HUES48 (cell line): ENCODE data around the gene PIH1D1.
A peak's percentile ranks its signal among the peaks of the same experiment; 100 is the strongest.

Experiments
- H3K27ac ChIP-seq: one replicate; pipeline ENCODE4 v1.7.0; 2013; ENCODE audit warnings: low read depth, low read length, inconsistent platforms
- H3K27me3 ChIP-seq: 2 replicates; pipeline ENCODE4 v1.6.1; 2013; ENCODE audit warnings: mild to moderate bottlenecking, low read length; ENCODE audit not compliant: control insufficient read depth, insufficient read depth
- H3K36me3 ChIP-seq: 2 replicates; pipeline ENCODE4 v1.6.1; 2013; ENCODE audit warnings: low read length; ENCODE audit not compliant: control insufficient read depth, insufficient read depth
- H3K4me1 ChIP-seq: 2 replicates; pipeline ENCODE4 v1.6.1; 2013; ENCODE audit warnings: mild to moderate bottlenecking, low read length; ENCODE audit not compliant: control insufficient read depth, insufficient read depth
- H3K4me3 ChIP-seq: 2 replicates; pipeline ENCODE4 v1.5.1; 2013; ENCODE audit warnings: mild to moderate bottlenecking, low read depth, low read length
- H3K9ac ChIP-seq: 2 replicates; pipeline ENCODE4 v1.6.1; 2013; ENCODE audit warnings: mild to moderate bottlenecking, low read depth, low read length, moderate library complexity
- H3K9me3 ChIP-seq: 2 replicates; pipeline ENCODE4 v1.6.1; 2013; ENCODE audit warnings: low read length; ENCODE audit not compliant: control insufficient read depth, insufficient read depth

Gene PIH1D1

DNA sequence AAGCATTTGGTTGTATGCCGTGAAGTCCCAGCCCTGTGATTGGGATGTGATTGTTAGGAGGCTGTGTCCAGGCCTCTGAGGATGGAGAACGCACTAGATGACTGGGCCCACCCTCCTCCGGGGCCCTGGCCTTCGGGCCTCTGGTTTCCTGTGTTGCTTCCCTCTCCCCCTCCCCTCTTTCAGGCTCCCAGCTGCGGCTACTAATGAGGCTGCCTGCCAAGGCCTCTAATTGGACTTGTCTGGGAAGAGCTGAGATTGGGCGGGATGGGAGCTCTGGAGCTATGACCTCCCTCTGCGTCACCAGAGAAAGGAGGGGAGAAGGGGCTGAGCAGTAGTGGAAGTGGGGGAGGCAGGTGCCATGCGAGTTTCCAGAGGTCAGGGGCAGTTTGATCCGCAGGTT lies 38.3 kb downstream of the PIH1D1 start:
- Histone ChIP-seq H3K4me3 (no peak overlapping the region), H3K4me1 (peaks cover 12% of the 10 kb centered on the region; the same call in 1 of the 2 replicates), H3K27ac (no peak overlapping the region), H3K36me3 (no peaks in the 10 kb centered on the region), H3K9ac (no peak overlapping the region), H3K9me3 (no peaks in the 10 kb centered on the region), H3K27me3 (no peaks in the 10 kb centered on the region)

- Histone ChIP-seq H3K4me1 (peaks cover 11% of the 10 kb centered on the region; the same call in 1 of the 2 replicates), H3K36me3 (no peaks in the 10 kb centered on the region), H3K27me3 (no peaks in the 10 kb centered on the region), H3K9ac (no peak overlapping the region), H3K27ac (no peak overlapping the region), H3K4me3 (no peak overlapping the region), H3K9me3 (no peaks in the 10 kb centered on the region)
These were observed 39.8 kb downstream of the PIH1D1 start for GRCh38 chr19:49411681-49412326.

DNA sequence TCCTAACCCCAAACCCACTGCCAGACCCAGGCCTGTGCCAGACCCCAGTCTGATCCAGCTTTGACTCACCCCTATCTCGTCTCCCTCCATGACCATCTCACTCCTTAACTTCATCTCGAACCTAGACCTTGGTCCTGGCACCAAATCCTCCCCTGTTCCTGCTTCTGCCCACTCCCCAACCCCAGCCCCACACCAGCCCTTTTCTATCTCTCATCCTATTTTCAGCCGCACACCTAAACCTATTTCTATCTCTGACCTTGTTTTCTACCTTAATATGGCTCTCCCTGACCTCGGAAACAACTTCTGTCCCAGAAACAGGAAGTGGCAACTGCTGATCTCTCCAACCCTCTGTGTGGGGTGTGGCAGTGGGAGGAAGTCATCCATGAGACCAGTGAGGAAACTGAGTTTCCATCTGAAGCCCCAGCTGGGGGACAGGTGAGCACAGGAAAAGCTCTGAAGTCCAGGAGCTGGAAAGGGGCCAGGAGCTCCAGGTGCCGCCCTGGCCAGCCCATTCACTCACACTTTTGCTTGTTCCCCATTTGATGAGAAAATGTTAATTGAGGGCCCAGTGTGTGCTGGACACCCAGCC lies 42.1 kb downstream of the PIH1D1 start:
- no peak overlapping the region for H3K9ac ChIP-seq
- H3K27ac ChIP-seq: no peak overlapping the region
- no peak overlapping the region for H3K4me3 ChIP-seq
- H3K4me1 ChIP-seq: peaks cover 1% of the 10 kb centered on the region
- H3K9me3 ChIP-seq: no peaks in the 10 kb centered on the region
- no peaks in the 10 kb centered on the region for H3K36me3 ChIP-seq
- H3K27me3 ChIP-seq: no peaks in the 10 kb centered on the region

DNA sequence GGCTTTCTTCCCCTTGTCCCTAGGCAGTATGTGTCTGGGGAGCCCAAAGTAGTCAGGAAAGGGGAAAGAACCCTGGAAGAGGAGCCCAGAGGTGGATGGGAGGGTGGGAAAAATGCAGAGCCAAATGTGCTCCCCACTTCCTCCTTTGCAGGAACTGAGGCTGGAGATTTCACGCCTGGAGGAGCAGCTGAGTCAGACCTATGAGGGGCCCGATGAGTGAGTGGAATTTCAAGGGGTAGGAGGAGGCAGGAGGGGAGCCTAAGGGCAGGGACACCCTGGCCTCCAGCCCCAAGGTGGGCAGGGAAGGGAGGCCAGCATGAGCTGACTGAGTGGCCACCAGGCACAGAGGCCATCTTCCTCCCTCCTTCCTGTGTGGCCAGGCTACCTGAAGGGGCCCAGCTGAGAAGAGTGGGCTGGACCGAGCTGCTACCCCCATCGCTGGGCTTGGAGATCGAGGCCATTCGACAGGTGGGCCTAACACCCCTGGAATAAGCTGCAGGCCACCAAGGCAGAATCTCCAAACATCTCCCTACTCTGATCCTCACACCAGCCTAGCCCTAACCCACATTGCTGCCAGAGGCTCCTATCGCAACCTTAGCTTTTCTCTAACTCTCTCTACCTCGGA lies 42.7 kb downstream of the PIH1D1 start:
- H3K27me3 ChIP-seq: no peaks in the 10 kb centered on the region
- H3K36me3 ChIP-seq: no peaks in the 10 kb centered on the region
- no peak overlapping the region for H3K4me3 ChIP-seq
- peaks cover 7% of the 10 kb centered on the region for H3K4me1 ChIP-seq
- no peaks in the 10 kb centered on the region for H3K9me3 ChIP-seq
- no peak overlapping the region for H3K27ac ChIP-seq
- no peak overlapping the region for H3K9ac ChIP-seq

- no peaks in the 10 kb centered on the region for H3K36me3 ChIP-seq
- peaks cover 14% of the 10 kb centered on the region for H3K4me1 ChIP-seq
- no peak overlapping the region for H3K9ac ChIP-seq
- H3K27me3 ChIP-seq: no peaks in the 10 kb centered on the region
- no peak overlapping the region for H3K27ac ChIP-seq
- no peak overlapping the region for H3K4me3 ChIP-seq
- H3K9me3 ChIP-seq: no peaks in the 10 kb centered on the region
These were observed 44.1 kb downstream of the PIH1D1 start for GRCh38 chr19:49407482-49408015.

DNA sequence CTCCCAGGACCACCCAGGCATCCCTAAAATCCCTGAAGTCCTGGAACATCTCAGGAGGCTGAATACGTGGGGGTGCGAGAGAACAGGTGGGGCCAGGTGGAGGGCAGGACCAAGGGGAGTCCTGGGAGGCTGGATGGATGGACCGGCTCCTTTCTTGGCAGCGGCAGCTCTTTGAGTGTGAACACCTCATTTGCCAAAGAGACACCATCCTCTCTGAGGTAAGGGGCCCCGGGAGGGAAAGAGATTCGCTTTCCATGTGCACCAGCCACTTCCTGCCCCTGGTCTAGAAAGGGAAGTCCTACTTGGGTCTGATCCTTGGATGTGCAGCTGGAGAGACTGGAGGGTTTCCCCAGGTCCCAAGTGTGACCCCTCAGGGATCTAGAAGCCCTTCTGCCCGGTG lies 44.5 kb downstream of the PIH1D1 start:
- no peak overlapping the region for H3K27ac ChIP-seq
- no peak overlapping the region for H3K9ac ChIP-seq
- no peaks in the 10 kb centered on the region for H3K36me3 ChIP-seq

GRCh38 chr19:49403404-49404187 lies 48.0 kb downstream of the PIH1D1 start:
- Histone ChIP-seq H3K36me3 (no peaks in the 10 kb centered on the region), H3K4me1 (peaks cover 14% of the 10 kb centered on the region), H3K9me3 (no peaks in the 10 kb centered on the region), H3K27me3 (no peaks in the 10 kb centered on the region), H3K9ac (peak overlapping the region; percentile 4; the same call in 1 of the 2 replicates), H3K4me3 (no peak overlapping the region), H3K27ac (peak overlapping the region; percentile 92)

More for the DNA sequence above, 44.5 kb downstream of the PIH1D1 start:
- Histone ChIP-seq H3K9me3 (no peaks in the 10 kb centered on the region), H3K4me1 (peaks cover 14% of the 10 kb centered on the region), H3K27me3 (no peaks in the 10 kb centered on the region), H3K4me3 (no peak overlapping the region)

DNA sequence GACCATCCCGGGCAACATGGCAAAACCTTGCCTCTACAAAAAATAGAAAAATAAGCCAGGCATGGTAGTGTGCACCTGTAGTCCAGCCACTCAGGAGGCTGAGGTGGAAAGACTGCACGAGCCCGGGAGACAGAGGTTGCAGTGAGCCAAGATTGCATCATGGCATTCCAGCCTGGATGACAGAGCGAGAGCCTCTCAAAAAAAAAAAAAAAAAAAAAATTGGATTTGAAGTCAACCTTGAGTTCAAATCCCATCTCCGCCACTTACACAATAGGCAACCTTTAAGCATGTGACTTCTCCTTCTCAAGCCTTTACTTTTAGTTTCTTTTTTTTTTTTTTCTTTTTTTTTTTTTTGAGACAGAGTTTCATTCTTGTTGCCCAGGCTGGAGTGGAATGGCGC lies 51.6 kb downstream of the PIH1D1 start:
- no peak overlapping the region for H3K27ac ChIP-seq
- H3K9me3 ChIP-seq: no peaks in the 10 kb centered on the region
- H3K4me1 ChIP-seq: peaks cover 17% of the 10 kb centered on the region

GRCh38 chr19:49398931-49399330 lies 52.7 kb downstream of the PIH1D1 start:
- H3K4me1 ChIP-seq: peaks cover 10% of the 10 kb centered on the region

More for the DNA sequence above, 51.6 kb downstream of the PIH1D1 start:
- H3K9ac ChIP-seq: no peak overlapping the region
- no peaks in the 10 kb centered on the region for H3K27me3 ChIP-seq
- no peak overlapping the region for H3K4me3 ChIP-seq
- H3K36me3 ChIP-seq: no peaks in the 10 kb centered on the region

DNA sequence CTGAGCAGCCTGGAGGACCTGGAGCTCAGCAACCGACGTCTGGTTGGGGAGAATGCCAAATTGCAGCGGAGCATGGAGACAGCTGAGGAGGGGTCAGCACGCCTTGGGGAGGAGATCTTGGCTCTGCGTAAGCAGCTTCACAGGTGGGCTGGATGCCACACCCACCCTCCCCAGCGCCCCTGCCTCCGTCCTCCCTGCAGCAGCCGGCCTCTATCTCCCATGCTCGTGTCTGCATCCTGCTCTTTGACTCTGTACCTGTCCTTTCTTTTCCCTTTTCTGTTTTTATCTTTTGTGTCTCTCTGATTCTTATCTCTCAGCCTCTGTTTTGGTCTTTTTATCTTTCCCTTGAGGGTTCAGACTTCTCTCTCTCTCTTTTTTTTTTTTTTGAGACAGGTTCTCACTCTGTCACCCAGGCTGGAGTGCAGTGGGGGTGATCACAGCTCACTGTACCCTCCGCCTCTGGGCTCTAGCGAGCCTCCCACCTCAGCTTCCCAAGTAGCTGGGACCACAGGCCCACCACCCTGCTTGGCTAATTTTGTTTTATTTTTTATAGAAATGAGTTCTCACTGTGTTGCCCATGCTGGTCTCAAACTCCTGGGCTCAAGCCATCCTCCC lies 53.5 kb downstream of the PIH1D1 start:
- Histone ChIP-seq H3K4me3 (no peak overlapping the region), H3K9me3 (no peaks in the 10 kb centered on the region), H3K36me3 (no peaks in the 10 kb centered on the region), H3K27ac (no peak overlapping the region), H3K27me3 (no peaks in the 10 kb centered on the region), H3K9ac (no peak overlapping the region), H3K4me1 (peaks cover 3% of the 10 kb centered on the region; the same call in 1 of the 2 replicates)

More at GRCh38 chr19:49398931-49399330, 52.7 kb downstream of the PIH1D1 start:
- Histone ChIP-seq H3K9me3 (no peaks in the 10 kb centered on the region), H3K9ac (no peak overlapping the region), H3K27me3 (no peaks in the 10 kb centered on the region), H3K36me3 (no peaks in the 10 kb centered on the region), H3K27ac (no peak overlapping the region), H3K4me3 (no peak overlapping the region)
